HEK293 (cell line): ENCODE results near the gene EDARADD.

Experiments
- CTCF ChIA-PET: fragments of 350-600 bp; formaldehyde crosslinking; extraction: SDS; loops from one replicate; lab custom pipeline; 2021; ENCODE audit warnings: antibody characterized with exemption; lab: Yijun Ruan, JAX
- POLR2A ChIA-PET: fragments of 300-600 bp; formaldehyde crosslinking; extraction: SDS; loops from one replicate; lab custom pipeline; 2020; ENCODE audit warnings: antibody characterized with exemption, inconsistent platforms; lab: Yijun Ruan, JAX
- H3K27ac ChIP-seq: fragments of 200-500 bp; sonication (Bioruptor generic); 2 replicates; pipeline ENCODE4 v1.5.1; 2014; ENCODE audit warnings: low read depth, low read length, control low read depth, inconsistent platforms; ENCODE audit errors: extremely low read depth
- H3K36me3 ChIP-seq, 2 experiments: fragments of 200-500 bp in 1 of 2; sonication (Bioruptor generic) in 1 of 2; 1 replicate in 1 of 2; 2 replicates in 1 of 2; pipeline ENCODE4 v1.5.1; 2014 to 2017; ENCODE audit warnings: inconsistent platforms in 2 of 2, low read length in 2 of 2; ENCODE audit not compliant: control insufficient read depth in 2 of 2, insufficient read depth in 1 of 2
- H3K4me1 ChIP-seq: fragments of 200-500 bp; sonication (Bioruptor generic); 2 replicates; pipeline ENCODE4 v1.5.1; 2014; ENCODE audit warnings: mild to moderate bottlenecking, low read length, inconsistent platforms; ENCODE audit not compliant: control insufficient read depth, insufficient read depth
- H3K4me3 ChIP-seq: 2 replicates; pipeline ENCODE4 v1.5.1; 2011; ENCODE audit warnings: low read depth, mild to moderate bottlenecking, control low read depth, low read length, moderate library complexity
- H3K9me3 ChIP-seq: fragments of 200-500 bp; sonication (Bioruptor generic); 2 replicates; pipeline ENCODE4 v1.5.1; 2014; ENCODE audit warnings: low read depth, low read length, inconsistent platforms; ENCODE audit not compliant: control insufficient read depth, insufficient read depth
- HOXC10 ChIP-seq: sonication (generic); formaldehyde crosslinking; IDR thresholded peaks from 2 replicates; pipeline ENCODE4 v1.8.1; 2023; ENCODE audit warnings: mild to moderate bottlenecking, missing genetic modification reagents
- MZF1 ChIP-seq: fragments of 450-650 bp; formaldehyde crosslinking; IDR thresholded peaks from 2 replicates; pipeline ENCODE4 v1.5.1; 2017; ENCODE audit warnings: missing biosample characterization, missing genetic modification characterization, borderline replicate concordance
- RBAK ChIP-seq: fragments of 450-650 bp; formaldehyde crosslinking; IDR thresholded peaks from 2 replicates; pipeline ENCODE4 v1.5.1; 2016; ENCODE audit warnings: missing biosample characterization, missing genetic modification characterization
- WT1 ChIP-seq: fragments of 450-650 bp; formaldehyde crosslinking; IDR thresholded peaks from 2 replicates; pipeline ENCODE4 v1.5.1; 2016; ENCODE audit warnings: missing biosample characterization, missing genetic modification characterization
- ZBTB17 ChIP-seq: fragments of 450-650 bp; formaldehyde crosslinking; IDR thresholded peaks from 2 replicates; pipeline ENCODE4 v1.5.1; 2016; ENCODE audit warnings: missing biosample characterization, missing genetic modification characterization
- ZFP37 ChIP-seq: fragments of 450-650 bp; formaldehyde crosslinking; IDR thresholded peaks from 2 replicates; pipeline ENCODE4 v1.5.1; 2016; ENCODE audit warnings: missing biosample characterization, missing genetic modification characterization
- ZFP69B ChIP-seq: fragments of 450-650 bp; formaldehyde crosslinking; IDR thresholded peaks from 2 replicates; pipeline ENCODE4 v1.5.1; 2016; ENCODE audit warnings: missing biosample characterization, missing genetic modification characterization
- ZNF202 ChIP-seq: fragments of 450-650 bp; formaldehyde crosslinking; IDR thresholded peaks from 2 replicates; pipeline ENCODE4 v1.5.1; 2016; ENCODE audit warnings: missing biosample characterization, missing genetic modification characterization, borderline replicate concordance
- ZNF266 ChIP-seq: fragments of 450-650 bp; formaldehyde crosslinking; IDR thresholded peaks from 2 replicates; pipeline ENCODE4 v1.5.1; 2016; ENCODE audit warnings: missing biosample characterization, missing genetic modification characterization, low read depth
- ZNF335 ChIP-seq: fragments of 450-650 bp; formaldehyde crosslinking; conservative IDR thresholded peaks from 2 replicates; pipeline ENCODE4 v1.5.1; 2016; ENCODE audit warnings: missing biosample characterization, missing genetic modification characterization
- ZNF362 ChIP-seq: fragments of 450-650 bp; formaldehyde crosslinking; IDR thresholded peaks from 2 replicates; pipeline ENCODE4 v1.5.1; 2016; ENCODE audit warnings: missing biosample characterization, missing genetic modification characterization
- ZNF423 ChIP-seq: fragments of 450-650 bp; formaldehyde crosslinking; IDR thresholded peaks from 2 replicates; pipeline ENCODE4 v1.5.1; 2016; ENCODE audit warnings: missing biosample characterization, missing genetic modification characterization
- ZNF624 ChIP-seq: fragments of 450-650 bp; formaldehyde crosslinking; IDR thresholded peaks from 2 replicates; pipeline ENCODE4 v1.5.1; 2017; ENCODE audit warnings: missing biosample characterization, missing genetic modification characterization
- ZNF629 ChIP-seq: fragments of 450-650 bp; formaldehyde crosslinking; IDR thresholded peaks from 2 replicates; pipeline ENCODE4 v1.5.1; 2017; ENCODE audit warnings: missing biosample characterization, missing genetic modification characterization
- ZNF658 ChIP-seq: fragments of 450-650 bp; formaldehyde crosslinking; IDR thresholded peaks from 2 replicates; pipeline ENCODE4; 2016; ENCODE audit warnings: missing biosample characterization, missing genetic modification characterization
- ZNF664 ChIP-seq: fragments of 450-650 bp; formaldehyde crosslinking; IDR thresholded peaks from 2 replicates; pipeline ENCODE4 v1.5.1; 2016; ENCODE audit warnings: missing biosample characterization, missing genetic modification characterization
- ZSCAN30 ChIP-seq: fragments of 450-650 bp; IDR thresholded peaks from 2 replicates; pipeline ENCODE4 v1.5.1; 2018; ENCODE audit warnings: missing biosample characterization, mild to moderate bottlenecking, missing genetic modification characterization, moderate library complexity
- TF ChIP-seq, protein P1 (sequence below): fragments of 450-650 bp; formaldehyde crosslinking; IDR thresholded peaks from 2 replicates; pipeline ENCODE4 v1.5.1; 2016; ENCODE audit warnings: missing biosample characterization, missing genetic modification characterization, borderline replicate concordance
- TF ChIP-seq, protein P2 (sequence below): fragments of 450-650 bp; IDR thresholded peaks from 2 replicates; pipeline ENCODE4 v1.5.1; 2018; ENCODE audit warnings: missing biosample characterization, missing genetic modification characterization
- TF ChIP-seq, protein P3 (sequence below): fragments of 450-650 bp; formaldehyde crosslinking; IDR thresholded peaks from 2 replicates; pipeline ENCODE4 v1.5.1; 2017; ENCODE audit warnings: missing biosample characterization, missing genetic modification characterization

EDARADD gene

DNA sequence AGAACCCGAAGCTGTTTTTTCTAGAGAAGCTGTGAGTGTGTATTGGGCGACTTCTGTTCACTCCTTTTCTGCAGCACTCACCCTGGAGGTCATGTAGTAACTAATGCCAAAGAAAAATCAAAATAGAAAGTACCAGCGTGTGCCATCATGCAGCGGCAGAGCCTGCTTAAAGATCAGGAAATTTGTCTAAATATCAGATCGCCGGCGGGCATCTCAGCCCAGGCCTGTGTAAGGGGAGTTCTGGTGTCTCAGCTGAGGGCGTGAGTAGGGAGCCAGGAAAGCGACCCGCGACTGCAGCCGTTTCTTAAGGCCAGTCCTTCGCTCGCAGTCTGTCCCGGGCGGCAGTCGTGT lies 768 bp downstream of the EDARADD start (continued):
- TF ChIP-seq, protein P1, sequence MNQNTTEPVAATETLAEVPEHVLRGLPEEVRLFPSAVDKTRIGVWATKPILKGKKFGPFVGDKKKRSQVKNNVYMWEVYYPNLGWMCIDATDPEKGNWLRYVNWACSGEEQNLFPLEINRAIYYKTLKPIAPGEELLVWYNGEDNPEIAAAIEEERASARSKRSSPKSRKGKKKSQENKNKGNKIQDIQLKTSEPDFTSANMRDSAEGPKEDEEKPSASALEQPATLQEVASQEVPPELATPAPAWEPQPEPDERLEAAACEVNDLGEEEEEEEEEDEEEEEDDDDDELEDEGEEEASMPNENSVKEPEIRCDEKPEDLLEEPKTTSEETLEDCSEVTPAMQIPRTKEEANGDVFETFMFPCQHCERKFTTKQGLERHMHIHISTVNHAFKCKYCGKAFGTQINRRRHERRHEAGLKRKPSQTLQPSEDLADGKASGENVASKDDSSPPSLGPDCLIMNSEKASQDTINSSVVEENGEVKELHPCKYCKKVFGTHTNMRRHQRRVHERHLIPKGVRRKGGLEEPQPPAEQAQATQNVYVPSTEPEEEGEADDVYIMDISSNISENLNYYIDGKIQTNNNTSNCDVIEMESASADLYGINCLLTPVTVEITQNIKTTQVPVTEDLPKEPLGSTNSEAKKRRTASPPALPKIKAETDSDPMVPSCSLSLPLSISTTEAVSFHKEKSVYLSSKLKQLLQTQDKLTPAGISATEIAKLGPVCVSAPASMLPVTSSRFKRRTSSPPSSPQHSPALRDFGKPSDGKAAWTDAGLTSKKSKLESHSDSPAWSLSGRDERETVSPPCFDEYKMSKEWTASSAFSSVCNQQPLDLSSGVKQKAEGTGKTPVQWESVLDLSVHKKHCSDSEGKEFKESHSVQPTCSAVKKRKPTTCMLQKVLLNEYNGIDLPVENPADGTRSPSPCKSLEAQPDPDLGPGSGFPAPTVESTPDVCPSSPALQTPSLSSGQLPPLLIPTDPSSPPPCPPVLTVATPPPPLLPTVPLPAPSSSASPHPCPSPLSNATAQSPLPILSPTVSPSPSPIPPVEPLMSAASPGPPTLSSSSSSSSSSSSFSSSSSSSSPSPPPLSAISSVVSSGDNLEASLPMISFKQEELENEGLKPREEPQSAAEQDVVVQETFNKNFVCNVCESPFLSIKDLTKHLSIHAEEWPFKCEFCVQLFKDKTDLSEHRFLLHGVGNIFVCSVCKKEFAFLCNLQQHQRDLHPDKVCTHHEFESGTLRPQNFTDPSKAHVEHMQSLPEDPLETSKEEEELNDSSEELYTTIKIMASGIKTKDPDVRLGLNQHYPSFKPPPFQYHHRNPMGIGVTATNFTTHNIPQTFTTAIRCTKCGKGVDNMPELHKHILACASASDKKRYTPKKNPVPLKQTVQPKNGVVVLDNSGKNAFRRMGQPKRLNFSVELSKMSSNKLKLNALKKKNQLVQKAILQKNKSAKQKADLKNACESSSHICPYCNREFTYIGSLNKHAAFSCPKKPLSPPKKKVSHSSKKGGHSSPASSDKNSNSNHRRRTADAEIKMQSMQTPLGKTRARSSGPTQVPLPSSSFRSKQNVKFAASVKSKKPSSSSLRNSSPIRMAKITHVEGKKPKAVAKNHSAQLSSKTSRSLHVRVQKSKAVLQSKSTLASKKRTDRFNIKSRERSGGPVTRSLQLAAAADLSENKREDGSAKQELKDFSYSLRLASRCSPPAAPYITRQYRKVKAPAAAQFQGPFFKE (tag by site-specific recombination): no peak
- TF ChIP-seq WT1 (tag by site-specific recombination) (no peak), MZF1 (no peak), ZBTB17 (tag by site-specific recombination) (0 out of 2 replicates have a peak, but pooled peaks have one; percentile 19), ZNF658 (tag by site-specific recombination) (no peak), RBAK (tag by site-specific recombination) (no peak), ZNF362 (tag by site-specific recombination) (no peak), ZSCAN30 (peak; percentile 81; the same call in 1 of the 2 replicates), ZNF624 (tag by site-specific recombination) (no peak), ZFP69B (tag by site-specific recombination) (no peak), ZNF335 (peak; percentile 91), ZNF629 (no peak)
- TF ChIP-seq, protein P2, sequence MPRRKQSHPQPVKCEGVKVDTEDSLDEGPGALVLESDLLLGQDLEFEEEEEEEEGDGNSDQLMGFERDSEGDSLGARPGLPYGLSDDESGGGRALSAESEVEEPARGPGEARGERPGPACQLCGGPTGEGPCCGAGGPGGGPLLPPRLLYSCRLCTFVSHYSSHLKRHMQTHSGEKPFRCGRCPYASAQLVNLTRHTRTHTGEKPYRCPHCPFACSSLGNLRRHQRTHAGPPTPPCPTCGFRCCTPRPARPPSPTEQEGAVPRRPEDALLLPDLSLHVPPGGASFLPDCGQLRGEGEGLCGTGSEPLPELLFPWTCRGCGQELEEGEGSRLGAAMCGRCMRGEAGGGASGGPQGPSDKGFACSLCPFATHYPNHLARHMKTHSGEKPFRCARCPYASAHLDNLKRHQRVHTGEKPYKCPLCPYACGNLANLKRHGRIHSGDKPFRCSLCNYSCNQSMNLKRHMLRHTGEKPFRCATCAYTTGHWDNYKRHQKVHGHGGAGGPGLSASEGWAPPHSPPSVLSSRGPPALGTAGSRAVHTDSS (tag by site-specific recombination): no peak
- TF ChIP-seq, protein P3, sequence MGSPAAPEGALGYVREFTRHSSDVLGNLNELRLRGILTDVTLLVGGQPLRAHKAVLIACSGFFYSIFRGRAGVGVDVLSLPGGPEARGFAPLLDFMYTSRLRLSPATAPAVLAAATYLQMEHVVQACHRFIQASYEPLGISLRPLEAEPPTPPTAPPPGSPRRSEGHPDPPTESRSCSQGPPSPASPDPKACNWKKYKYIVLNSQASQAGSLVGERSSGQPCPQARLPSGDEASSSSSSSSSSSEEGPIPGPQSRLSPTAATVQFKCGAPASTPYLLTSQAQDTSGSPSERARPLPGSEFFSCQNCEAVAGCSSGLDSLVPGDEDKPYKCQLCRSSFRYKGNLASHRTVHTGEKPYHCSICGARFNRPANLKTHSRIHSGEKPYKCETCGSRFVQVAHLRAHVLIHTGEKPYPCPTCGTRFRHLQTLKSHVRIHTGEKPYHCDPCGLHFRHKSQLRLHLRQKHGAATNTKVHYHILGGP (tag by site-specific recombination): no peak

- ChIA-PET CTCF (interaction anchor here (0.6 to 2.0 kb wide), 7 partner anchors 24 to 291 kb away, joined by 3 to 7 read pairs (median 4); partner anchors contain the start of gene HEATR1), POLR2A (interaction anchor here (0.7 to 2.1 kb wide), 10 partner anchors 11 to 140 kb away, joined by 3 to 12 read pairs (median 3); no protein-coding TSS in a partner anchor)
- Histone ChIP-seq H3K27ac (peak overlapping the region; percentile 73; the same call in 1 of the 2 replicates), H3K9me3 (no peaks in the 10 kb centered on the region), H3K4me1 (peaks cover 13% of the 10 kb centered on the region), H3K4me3 (peak overlapping the region; percentile 93), H3K36me3 (no peaks in the 10 kb centered on the region; a peak in 1 of 3 replicates)
- TF ChIP-seq ZNF423 (tag by site-specific recombination) (peak; percentile 55; the same call in 1 of the 2 replicates), ZNF266 (no peak), ZFP37 (tag by site-specific recombination) (0 out of 2 replicates have a peak, but pooled peaks have one; percentile 48), ZNF664 (tag by site-specific recombination) (no peak), HOXC10 (CRISPR knock-in tag) (peak; percentile 48; the same call in 1 of the 2 replicates), ZNF202 (no peak)
- TF ChIP-seq, protein P1 (tag by site-specific recombination): 0 out of 2 replicates have a peak, but pooled peaks have one; percentile 46
These were observed 1.3 kb downstream of the EDARADD start for GRCh38 chr1:236395230-236395946.
